ENCODE results near the gene SP9.
A peak's percentile ranks its signal among the peaks of the same experiment; 100 is the strongest.

SP9 gene

DNA sequence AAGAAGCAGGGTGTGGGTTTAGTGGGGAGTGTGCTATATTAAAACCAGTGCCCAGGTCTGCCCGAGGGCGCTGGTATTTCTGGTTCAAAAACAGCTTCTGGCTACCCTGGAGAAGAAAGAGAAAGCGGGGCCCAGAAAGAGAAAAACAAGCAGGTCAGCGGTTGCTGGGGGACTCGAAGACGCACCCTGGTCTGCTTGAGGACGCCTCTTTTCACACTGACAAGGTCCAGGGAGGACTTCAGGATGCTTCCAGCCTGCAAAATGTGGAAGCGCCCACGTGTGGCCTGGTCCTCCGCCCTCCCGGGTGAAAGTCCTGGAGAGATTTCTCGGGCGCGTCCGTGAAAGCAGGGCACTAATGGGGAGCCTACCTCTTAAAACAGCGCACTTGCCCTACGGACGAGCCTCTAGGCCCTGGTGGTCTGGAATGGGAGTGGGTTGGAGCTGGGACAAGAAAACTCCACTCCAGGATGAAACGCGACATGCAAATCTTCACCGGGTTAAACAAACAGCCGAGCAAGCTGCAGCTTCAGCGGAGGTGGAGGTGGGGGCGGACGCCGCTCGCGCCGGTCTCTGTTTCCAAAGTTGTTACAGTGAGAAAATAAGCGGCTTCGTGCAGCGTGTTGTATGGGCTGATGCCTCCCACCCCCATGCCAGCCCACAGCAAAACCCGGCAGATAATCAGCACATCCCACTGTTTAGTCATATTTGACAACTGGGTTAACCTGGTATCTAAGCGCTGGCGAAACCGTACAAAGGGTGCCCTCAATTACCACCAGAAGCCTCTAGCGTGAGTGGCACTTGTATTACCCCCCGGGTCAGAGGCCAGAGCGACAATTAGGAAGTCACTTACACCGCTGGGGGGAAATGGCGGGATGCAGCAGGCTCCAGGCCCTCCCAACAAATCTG lies 1.1 kb upstream of the SP9 start:
- DNase-seq, result no peak

DNA sequence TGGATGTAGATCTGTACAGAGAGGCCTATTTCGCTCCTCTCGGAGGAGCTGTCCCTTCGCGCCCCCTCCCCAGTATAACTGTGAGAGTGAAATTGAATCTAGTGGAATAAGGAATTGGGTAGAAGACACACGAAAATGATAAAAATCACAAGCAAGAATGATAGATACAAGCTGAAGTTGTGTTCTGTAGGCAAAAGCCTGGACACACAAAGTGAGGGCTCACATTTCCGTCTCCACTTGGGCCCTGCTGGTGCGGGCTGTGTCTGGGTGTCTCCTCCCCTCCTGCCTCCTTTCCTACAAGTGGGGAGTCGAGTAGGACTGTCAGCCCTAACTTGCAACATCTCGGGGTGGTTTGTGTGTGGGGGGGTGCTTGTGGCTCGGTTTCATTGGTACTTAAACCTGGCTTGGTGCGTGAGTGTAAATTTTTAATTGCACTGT lies 457 bp upstream of the SP9 start:
- no peak for DNase-seq

DNA sequence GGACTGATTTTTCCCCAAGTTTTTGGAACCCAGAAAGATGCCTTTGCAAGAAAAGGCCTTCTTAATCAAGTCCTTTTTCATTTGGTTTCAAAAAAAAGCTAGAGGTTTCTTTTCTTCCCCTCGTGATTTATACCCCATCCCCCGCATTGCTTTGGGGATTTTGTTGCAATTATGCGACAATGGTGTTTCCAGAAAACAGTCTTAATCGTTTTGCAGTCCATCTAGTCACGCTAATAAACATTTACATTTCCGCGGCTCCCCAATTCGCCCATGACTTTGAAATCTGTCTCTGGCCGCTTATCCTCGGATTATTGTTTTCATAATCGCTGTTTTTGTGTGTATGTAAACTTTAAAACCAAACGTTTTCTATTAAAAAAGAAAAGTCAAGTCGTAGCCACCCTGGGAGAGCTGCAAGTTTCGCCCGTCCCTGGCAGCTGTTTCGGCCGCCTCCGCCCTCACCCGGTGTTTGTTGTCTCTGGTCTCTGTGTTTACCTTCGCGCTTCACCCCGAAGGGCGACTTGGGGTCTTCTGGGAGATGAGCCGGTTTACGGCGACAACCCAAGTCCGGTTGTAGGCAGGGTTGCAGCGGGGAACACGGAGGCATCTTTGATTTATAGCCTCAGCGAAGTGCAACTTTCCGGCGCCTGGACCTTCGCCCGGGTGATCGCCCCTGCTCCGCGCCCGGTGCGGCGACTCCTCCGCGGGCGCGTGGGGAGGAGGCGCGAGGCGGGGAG lies 667 bp downstream of the SP9 start:
- no peak for DNase-seq

DNA sequence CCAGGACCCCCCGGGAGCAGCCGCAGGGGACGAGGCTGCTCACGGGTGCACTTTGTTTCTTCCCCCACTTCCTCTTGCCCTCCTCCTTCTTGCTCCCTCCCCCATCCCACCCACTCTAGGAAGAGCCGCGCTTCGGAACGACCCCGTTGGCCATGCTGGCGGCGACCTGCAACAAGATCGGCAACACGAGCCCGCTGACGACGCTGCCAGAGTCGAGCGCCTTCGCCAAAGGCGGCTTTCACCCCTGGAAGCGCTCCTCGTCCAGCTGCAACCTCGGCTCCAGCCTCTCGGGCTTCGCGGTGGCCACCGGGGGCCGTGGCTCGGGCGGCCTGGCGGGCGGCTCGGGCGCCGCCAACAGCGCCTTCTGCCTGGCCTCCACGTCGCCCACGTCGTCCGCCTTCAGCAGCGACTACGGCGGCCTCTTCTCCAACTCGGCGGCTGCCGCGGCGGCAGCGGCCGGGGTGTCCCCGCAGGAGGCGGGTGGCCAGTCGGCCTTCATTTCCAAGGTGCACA lies 1.3 kb downstream of the SP9 start:
- DNase-seq, result no peak

DNA sequence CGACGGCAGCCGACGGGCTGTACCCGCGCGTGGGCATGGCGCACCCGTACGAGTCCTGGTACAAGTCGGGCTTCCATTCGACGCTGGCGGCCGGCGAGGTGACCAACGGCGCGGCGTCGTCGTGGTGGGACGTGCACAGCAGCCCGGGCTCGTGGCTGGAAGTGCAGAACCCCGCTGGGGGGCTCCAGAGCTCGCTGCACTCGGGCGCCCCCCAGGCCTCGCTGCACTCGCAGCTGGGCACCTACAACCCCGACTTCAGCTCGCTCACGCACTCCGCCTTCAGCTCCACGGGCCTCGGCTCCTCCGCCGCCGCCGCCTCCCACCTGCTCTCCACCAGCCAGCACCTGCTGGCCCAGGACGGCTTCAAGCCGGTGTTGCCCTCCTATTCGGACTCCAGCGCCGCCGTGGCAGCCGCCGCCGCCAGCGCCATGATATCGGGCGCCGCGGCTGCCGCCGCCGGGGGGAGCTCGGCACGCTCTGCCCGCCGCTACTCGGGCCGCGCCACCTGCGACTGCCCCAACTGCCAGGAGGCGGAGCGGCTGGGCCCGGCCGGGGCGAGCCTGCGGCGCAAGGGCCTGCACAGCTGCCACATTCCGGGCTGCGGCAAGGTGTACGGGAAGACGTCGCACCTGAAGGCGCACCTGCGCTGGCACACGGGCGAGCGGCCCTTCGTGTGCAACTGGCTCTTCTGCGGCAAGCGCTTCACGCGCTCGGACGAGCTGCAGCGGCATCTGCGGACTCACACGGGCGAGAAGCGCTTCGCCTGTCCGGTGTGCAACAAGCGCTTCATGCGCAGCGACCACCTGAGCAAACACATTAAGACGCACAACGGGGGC lies 2.0 kb downstream of the SP9 start:
- no peak for DNase-seq

DNA sequence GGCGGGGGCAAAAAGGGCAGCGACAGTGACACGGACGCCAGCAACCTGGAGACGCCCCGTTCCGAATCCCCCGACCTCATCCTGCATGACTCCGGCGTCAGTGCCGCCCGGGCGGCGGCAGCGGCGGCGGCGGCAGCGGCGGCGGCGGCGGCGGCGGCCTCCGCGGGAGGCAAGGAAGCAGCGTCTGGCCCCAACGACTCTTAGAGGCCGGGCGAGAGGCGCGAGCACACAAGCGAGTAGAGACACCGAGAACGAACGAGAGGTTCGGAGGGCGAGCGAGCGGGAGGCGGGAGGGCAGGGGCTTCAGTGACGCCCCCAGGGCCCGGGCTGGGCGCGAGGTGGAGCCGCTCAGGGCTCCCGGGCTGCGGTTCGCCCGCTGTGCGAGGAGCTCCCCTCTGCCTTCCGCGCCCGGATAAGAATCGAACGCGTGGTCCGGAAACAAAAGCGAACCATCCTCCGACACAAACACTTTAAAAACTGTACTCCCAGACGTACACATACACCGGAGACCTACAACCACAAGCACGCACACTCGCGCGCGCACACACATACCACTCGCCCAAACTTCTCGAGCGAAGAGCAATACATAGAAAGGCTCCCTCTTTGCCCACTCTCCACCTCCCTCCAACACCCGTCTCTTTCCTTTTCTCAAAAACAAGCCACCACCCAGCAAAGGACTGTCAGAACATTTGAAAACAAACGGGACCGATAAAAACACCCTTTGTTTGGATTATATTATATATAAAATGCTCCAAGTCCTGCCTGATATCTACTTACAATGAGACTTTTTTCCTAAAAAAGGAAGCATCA lies 2.8 kb downstream of the SP9 start:
- no peak for DNase-seq

DNA sequence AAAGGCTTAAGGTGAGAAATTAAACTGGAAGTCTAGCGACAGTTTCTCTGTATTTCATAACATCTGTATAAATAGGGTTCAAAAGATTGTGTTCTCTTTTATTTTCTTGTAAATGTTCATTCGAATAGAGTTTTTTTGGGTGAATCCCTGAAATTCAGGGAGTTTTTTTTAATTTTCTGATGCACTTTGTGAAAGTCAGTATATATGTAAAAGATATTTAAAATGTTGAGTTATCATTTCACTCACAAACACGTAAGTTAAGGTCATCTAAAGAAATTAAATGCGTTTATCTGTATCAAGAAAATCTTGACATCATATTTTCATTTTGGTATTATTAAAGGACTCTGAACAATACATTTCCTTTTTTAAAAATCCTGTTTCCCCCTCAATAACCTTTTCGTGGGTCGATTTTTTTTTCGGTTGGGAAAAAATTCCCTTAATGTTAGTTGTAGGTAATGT lies 3.4 kb downstream of the SP9 start:
- no peak for DNase-seq

DNA sequence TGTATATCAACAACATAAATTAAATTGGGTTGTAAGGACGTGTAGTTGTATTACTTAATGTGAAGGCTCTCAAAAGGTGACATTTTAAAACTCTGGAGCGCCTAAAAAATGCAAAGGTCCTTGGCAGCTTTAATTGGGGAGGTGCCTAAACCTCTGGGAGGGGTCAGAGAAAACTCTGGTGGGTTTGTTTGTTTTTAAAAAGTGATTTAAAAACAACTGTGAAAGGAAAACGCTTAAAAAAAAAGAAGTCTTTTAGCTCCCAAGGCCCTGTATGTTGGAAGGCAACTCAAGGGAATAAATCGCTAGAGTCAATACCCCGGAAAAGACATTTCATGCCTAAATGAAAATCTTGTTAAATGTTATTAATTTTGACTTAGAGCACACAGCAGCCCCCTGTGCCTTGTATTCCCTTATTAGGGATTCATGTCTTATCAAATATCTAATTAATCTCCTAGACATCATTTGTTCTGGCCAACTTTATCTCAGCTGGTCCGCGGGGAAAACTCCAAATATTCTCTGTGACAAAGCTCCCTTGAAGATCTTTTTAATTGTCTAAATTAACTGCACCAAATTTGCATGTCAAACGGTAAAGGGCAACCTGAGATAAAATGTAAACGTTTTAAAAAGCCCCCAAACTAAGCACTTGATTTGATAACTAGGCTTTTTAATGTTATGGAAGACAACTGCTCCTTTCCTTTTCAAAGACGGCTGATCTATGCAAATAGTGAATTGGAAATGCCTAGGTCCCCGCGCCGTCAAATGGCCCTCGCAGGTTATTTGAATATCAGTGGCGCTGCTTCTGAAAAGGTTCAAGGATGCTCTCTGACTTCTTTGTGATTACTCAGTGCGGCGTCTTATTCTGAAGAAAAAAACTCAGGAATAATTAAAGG lies 4.2 kb downstream of the SP9 start:
- no peak for DNase-seq

DNA sequence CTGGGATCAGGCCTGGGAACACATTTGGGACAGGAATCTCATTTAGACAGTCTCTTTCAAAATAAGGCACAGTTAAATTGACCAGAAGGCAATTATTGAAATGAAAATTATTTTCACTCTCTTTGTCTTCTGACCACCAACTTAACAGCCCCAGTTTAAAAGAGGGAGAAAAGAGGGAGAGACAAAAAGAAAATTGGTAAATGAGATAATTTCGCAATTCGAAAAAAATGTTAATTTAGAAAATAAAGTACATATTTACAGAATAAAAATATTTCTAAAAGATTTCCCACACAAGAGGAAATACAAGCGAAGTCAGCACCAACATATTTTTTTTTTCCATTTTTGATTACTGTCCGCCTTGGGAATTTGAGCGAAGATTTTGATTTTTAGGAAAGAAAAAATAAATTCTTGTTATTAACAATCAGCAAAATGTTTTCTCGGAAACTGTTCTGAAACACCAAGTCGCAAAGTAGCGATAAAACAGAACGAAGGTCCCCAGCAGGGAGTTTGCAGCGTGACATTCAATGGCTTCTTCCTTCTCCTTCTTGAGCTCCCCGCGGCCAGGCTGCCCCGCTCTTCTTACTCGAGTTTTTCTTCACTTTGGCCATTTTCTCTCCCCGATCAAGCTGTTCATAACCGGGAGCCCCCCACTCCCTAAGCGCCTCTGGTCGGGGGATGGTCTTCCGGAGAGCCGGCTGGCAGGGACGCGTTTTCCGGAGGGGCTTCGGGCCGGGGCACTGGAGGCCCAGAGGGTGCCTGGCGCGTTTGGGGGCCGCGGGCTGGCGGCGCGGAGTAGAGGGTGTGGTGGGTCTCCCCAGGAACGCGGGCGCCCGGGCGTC lies 5.0 kb downstream of the SP9 start:
- DNase-seq, result no peak

DNA sequence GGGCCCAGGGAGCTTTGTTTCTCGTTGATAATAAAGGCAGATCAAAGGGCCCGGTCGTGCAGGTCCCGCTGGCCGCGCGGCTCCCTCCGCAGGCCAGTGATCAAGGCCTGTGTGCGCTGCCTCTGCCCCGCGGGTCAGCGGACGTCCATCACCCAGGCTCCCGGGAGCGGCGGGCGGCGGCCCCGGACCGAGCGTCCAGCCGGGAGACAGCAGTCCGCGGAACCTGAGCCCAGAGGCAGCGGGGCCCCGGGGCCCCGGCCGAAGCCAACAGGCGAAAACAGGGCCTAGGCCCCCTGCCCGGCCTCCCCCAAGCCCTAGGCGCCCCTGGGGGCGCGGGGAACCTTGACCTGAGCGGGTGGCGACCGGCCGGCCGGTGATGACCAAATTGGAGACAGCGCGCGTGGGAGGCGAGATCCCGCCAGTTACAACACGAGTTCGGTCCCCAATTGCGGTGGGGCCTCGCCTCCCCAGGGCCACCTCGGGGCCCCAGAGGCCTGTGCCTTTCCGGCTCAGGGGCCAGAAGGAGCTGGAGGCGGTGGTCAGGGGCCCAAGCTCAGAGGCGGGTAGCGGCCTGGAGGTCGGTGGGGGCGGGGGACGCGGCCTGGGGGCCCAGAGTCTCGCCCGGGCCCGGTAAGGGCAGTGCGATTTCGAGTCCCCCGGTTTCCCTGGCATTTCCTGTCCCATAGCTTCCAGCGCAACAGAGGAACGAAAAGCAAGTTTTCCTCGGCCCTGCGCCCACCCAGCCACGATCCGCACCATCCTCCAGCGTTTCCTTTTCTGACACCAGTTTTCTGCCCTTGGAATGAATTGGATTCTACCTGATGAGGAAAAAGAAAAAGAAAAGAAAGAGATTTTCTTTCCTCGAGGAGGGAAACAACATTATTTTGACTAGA lies 5.9 kb downstream of the SP9 start:
- no peak for DNase-seq

DNA sequence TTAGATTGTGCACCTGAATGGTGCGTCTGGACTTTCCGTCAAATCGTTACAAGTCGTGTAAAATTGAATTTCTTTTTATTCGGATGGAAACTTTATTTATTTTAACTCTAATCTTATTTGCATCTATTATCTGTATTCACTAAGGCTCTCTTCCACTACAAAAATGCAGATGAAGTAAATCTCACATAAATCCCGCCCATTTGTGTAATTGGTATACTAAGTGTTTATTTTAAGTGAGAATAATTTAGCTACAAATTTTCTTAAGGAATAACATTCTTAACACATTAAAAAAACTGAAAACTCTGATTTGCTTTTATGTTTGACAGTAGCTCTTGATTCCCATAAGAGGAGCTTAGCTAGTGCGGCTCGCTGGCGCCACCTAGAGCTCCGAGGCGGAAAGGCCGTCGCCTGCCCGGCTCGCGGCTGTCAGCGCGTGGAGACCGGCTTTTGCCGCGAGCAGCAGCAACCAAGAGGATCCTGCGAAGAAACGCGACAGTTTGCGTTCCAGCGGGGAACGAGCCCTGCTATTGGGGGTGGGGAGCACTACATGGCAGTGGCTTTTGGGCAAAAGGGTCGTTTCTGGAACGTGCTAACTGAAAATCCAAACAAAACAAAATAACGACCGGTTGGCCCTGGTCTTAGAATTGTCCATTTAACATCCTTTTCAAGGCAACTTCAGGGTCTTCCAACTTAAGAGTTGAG lies 6.7 kb downstream of the SP9 start:
- peak; percentile 35 for DNase-seq

DNA sequence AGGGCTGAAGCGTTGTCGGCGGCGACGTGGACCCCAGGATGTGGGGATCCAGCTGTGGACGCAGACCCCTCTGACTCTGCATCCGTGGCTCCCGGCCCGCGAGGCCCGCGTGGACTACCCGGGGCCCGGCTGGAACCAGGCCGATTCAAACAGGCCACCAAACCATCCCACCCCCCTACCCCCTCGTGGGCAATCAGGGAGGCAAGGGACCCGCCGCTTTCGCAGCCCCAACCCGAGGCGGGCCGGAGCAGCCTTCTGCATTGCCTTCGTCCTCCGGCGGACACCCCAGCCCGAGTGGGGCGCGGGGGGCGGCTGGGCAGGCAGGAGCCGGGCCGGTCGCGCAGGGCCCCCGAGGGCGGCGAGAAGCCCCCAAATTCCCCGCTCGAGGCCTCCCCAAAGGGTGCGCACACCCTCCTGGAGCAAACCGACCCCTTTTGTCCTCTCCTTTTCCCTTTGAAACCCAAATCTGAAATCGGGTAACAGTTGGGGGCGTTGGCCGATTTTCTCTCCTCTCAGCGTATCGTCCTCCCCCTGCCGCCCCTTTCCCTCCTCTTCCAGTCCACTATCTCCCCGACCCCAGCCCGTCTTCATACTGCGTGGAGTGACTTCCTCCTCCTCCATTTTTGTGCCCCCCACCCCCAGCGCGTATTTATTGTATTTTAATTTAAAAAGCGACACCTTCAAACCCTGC lies 7.4 kb downstream of the SP9 start:
- no peak for DNase-seq

DNA sequence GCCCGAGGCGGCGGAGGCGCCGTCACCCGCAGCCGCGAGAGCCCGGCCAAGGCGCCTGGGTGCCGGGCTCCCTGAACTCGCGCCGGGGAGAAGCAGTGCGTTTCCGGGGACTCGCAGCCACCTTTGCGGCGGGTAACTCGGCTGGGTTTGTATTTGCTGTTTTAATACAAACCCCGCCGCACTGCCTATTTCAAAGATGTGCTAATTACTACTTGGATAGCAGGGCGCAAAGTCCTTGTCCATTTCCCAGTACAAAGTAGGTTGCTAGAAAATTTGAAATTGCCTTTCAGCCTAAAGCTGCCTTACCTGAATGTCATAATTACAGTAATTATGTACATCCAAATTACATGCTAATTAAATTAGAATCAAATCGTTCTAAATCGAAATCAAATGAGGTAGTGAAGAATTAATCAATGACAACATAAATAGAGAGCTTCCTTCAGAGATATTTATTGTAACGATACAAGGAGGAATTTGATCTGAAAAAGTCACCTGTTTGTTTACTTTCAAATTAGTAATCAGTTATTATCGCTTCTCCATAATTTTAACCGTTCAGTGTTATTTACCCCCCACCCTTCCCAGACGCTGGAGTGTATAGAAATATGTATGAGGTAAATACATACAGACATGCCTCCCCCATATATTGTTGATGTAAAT lies 8.1 kb downstream of the SP9 start:
- no peak for DNase-seq

DNA sequence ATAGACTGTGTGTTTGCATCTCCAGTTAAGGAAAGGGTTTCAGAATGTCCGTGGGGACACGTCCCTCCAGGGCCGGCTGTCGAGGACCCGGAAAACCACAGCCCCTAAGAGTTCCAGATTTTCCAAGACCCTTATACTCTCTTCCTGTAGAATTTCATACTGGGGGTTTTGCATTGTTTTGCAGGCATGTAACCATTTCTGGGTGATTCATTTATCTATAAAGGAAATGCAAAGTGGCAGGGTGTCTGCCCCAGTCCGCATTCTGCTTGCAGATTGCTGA lies 8.5 kb downstream of the SP9 start:
- no peak for DNase-seq

DNA sequence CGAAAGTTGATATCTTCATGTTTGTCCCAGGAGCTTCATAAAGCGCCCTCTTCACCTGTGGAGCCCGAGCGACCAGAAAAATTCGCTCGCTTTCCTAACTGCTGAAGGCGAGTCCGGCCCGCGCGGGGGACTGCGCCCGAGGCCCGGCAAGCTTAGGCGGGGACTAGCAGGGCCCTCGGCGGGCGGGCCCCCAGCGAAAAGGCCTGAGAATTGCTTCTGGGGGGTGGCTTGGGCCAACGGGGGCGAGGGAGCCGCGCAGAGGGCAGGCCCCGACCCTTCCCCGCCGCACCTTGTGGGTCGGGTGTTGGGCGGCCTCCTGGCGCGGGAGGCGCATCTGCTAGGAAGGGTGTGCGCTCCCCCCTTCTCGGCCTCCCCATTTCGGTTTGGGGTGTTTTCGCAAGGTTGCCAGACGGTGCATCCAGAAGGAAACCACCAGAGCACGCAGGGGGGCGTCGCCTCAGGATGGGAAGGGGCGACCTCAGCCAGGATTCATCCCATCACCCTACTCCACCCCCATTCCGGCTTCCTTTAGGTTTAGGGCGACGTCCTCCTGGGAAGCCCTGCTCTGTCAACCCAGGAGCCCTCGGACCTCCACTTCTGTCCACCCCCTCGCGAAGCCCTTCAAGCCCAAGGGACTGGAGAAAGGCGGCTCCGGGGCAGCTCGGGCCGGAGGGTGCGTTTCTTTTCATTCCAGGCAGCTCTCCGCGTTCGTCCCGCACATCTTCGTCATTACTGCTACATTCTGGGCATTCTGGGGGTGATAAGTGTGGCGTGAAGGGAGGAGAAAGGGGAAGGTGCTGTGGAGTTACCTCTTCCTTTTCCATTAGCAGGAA lies 9.1 kb downstream of the SP9 start:
- no peak for DNase-seq

DNA sequence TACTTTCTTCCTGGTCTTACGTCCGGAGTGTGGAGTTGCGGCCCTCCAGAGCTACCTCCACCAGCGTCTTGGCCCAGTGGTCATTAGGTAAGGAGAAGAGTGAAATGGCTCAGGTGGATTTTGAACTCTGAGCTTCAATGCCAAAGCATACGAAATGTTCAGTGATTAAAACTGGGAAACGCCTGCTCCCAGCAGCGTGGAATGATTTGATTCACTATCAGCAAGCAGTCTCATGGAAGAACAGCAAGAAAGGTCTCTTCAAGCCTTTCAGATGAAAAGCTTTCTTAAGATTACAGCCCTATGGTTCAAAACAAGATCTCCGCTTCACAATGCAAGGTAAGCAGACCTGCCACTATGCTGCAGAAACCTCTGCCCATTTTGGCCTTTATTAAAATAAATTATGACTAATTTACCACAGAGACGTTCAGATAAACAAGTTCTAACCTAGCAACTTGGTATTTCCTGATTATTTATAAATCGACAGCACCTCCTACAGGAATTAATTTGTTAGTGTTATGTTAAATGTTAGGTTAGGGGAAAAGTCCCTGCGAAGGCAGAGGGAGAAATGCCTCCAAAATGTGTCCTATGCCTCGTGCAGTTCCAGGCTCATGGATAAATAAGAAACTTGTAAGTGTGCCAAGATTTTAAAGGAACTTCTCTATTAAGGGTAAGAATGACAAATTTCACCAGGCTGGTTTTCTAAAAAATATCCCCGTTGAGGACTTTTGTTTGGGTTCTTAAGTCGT lies 10.1 kb downstream of the SP9 start:
- no peak for DNase-seq

Data from NCI-H1048 (cell line).